Midbrain (tissue), 1 donor: Measurements from ENCODE around the gene RAVER1.
"Not testable (repeated sequence)": the region's sequence is repeated elsewhere in the genome, so short reads cannot be mapped to it uniquely, and the experiment has no call there.

ENCODE experiments used
- DNase-seq: peaks from one replicate; lab custom pipeline; 2025; lab: John Stamatoyannopoulos, UW

The RAVER1 gene

GRCh38 chr19:10291554-10292205, 41.6 kb downstream of the RAVER1 start:
- no peak for DNase-seq

- no peak for DNase-seq
These were observed 42.3 kb downstream of the RAVER1 start for GRCh38 chr19:10290876-10291553.

- DNase-seq = no peak
These were observed 42.9 kb downstream of the RAVER1 start for GRCh38 chr19:10290357-10290875.

GRCh38 chr19:10289836-10290356, 43.4 kb downstream of the RAVER1 start, which contains the start of gene ICAM5:
Gene ICAM5, plus strand, starts transcription at chr19:10289952. Its CDS starts 92 bp downstream, at chr19:10290044.
- no peak for DNase-seq

GRCh38 chr19:10289167-10289835, 44.0 kb downstream of the RAVER1 start:
- DNase-seq = no peak

GRCh38 chr19:10288662-10289166, 44.6 kb downstream of the RAVER1 start:
- DNase-seq = no peak

GRCh38 chr19:10286803-10287737, 46.3 kb downstream of the RAVER1 start, which contains the start of gene ICAM4:
Gene ICAM4, plus strand, starts transcription at chr19:10286955. Its CDS starts 58 bp downstream, at chr19:10287013.
- no peak for DNase-seq

DNA sequence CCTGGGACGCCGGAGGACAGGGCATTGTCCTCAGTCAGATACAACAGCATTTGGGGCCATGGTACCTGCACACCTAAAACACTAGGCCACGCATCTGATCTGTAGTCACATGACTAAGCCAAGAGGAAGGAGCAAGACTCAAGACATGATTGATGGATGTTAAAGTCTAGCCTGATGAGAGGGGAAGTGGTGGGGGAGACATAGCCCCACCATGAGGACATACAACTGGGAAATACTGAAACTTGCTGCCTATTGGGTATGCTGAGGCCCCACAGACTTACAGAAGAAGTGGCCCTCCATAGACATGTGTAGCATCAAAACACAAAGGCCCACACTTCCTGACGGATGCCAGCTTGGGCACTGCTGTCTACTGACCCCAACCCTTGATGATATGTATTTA, 47.9 kb downstream of the RAVER1 start:
- DNase-seq = no peak

- DNase-seq = no peak
These were observed 48.4 kb downstream of the RAVER1 start for GRCh38 chr19:10284960-10285278.

GRCh38 chr19:10284065-10284959, 49.0 kb downstream of the RAVER1 start:
- DNase-seq = no peak

DNA sequence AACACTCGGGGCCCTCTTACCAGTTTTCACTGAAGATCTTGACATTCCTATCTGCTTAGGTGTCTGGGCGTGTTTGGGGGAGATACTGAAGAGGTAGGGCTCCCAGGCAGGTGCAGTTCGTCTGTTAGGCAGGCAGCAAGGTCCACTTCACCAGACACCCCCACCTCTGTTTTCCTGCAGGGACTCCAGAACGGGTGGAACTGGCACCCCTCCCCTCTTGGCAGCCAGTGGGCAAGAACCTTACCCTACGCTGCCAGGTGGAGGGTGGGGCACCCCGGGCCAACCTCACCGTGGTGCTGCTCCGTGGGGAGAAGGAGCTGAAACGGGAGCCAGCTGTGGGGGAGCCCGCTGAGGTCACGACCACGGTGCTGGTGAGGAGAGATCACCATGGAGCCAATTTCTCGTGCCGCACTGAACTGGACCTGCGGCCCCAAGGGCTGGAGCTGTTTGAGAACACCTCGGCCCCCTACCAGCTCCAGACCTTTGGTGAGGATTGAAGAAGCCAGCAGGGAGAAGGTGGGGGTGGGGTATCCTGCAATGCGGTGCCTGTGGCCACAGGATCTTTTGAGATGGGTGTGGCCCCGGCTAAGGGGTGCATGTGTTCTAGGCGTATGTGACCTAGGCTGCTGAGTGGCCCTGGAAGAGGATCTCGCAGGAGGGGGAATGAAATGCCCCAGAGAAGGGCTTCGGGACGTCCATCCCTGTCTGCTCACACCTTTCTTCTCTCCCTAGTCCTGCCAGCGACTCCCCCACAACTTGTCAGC, 49.8 kb downstream of the RAVER1 start:
- DNase-seq = no peak

DNA sequence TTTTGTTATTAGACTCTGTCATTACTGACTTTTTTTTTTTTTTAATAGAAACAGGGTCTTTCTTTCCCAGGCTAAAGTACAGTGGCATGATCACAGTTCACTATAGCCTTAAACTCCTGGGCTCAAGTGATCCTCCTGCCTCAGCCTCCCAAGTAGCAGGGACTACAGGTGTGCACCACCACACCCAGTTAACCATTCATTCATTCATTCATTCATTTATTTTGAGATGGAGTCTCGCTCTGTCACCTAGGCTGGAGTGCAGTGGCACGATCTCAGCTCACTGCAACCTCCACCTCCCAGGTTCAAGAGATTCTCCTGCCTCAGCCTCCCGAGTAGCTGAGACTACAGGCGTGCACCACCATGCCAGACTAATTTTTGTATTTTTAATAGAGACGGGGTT, 51.3 kb downstream of the RAVER1 start:
- not testable (repeated sequence) for DNase-seq

DNA sequence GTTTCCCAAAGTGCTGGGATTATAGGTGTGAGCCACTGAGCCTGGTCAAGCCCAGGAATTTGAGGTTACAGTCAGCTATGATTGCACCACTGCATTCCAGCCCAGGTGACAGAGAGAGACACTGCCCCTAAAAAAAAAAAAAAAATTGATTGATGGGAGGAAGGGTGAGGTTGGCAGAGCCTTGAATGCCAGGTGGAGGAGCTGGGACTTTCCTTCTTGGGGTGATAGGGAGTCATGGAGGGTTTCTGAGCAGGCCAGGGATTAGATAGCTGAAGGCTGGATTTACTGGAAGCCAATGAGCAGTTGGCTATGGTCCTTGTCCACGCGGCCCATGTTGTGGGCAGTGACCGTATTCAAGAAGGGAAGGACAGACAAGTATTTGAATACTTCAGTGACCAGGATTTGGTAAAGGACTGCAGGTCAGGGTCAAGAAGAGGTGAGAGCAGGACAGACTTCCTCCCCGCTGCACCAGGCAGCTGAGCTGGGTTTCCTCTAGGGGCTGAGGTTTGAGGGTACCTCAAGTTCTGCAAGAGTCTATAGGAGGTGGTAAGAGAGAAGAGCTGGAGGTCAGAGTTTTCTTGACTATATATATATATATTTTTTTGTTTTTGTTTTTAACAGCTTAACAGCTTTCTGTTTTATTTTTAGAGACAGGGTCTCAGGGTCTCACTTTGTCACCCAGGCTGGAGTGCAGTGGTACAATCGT, 53.4 kb downstream of the RAVER1 start:
- DNase-seq = no peak

DNA sequence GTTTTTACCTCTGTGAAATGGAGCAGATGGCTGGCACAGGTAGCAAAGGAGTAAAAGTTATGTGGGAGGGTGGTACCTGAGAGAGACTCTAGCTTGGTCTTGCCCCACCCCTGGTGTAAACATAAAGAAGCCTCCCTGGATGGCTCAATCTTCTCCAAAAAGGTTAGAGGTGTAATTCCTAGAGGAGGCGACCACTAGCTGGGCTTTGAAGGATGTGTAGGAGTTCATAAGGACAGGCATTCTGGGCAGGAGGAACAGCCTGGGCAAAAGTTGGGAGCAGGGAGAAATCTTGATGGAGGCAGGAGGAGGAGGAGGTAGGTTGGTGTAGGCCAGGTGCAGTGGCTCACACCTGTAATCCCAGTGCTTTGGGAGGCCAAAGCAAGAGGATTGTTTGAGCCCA, 54.4 kb downstream of the RAVER1 start:
- no peak for DNase-seq

- DNase-seq = no peak
These were observed 55.3 kb downstream of the RAVER1 start for GRCh38 chr19:10277795-10278589.

DNA sequence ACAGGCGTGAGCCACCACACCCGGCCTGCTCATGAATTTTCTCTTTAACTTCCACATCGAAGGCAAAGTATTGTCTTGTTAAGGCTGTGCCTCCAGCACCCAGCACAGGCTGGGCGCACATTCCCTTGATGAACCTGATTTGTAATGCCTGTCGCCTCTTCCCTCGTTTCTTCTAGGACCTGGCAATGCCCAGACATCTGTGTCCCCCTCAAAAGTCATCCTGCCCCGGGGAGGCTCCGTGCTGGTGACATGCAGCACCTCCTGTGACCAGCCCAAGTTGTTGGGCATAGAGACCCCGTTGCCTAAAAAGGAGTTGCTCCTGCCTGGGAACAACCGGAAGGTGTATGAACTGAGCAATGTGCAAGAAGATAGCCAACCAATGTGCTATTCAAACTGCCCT, 58.7 kb downstream of the RAVER1 start:
- DNase-seq = no peak

- no peak for DNase-seq
These were observed 61.7 kb downstream of the RAVER1 start for GRCh38 chr19:10271543-10272086.
